HepG2 (cell line): Measurements from ENCODE around the gene ANO2. TPM values are rescaled to one million over a fixed set of nuclear protein-coding genes. Genes with fewer than 3 reads are reported as not detected.

Experiments
- ATAC-seq: fragments of 200-7000 bp; cut with Tn5 transposase; 3 replicates; pipeline ENCODE4 v1.9.1; 2020; ENCODE audit warnings: mild to moderate bottlenecking, moderate library complexity
- BruUV-seq: library from RNA; stranded (reverse); fragments of 400-500 nt; replicated peaks from 2 replicates; lab custom pipeline; 2021; lab: Mats Ljungman, UMichigan
- CTCF ChIA-PET: fragments of 300-600 bp; formaldehyde crosslinking; extraction: SDS; loops from one replicate; lab custom pipeline; 2021; ENCODE audit warnings: low total read pairs, inconsistent platforms, low intra/inter-chr PET ratio; lab: Yijun Ruan, JAX
- POLR2A ChIA-PET: fragments of 350-600 bp; sonication (Branson Sonifier 250); formaldehyde crosslinking; loops from one replicate; lab custom pipeline; 2020; ENCODE audit warnings: antibody characterized with exemption, inconsistent platforms; lab: Yijun Ruan, JAX
- DNase-seq: peaks from one replicate; pipeline ENCODE4 v3.0.0-alpha.2; 2015; ENCODE audit warnings: low spot score
- FAIRE-seq: peaks from 3 replicates; lab custom pipeline; 2011; peaks lifted over from hg19 to GRCh38; lab: Jason Lieb, UNC
- H2AFZ ChIP-seq: one replicate; pipeline ENCODE4 v1.6.1; 2011; ENCODE audit warnings: low read length, inconsistent platforms
- H3K27ac ChIP-seq: fragments of 300-600 bp; 3 replicates; pipeline ENCODE4 v1.8.0; 2011; ENCODE audit warnings: mixed run types, mild to moderate bottlenecking, mixed read lengths, low read length, inconsistent platforms; ENCODE audit not compliant: insufficient read depth; ENCODE audit errors: extremely low read length
- H3K27me3 ChIP-seq, 2 experiments: fragments of 200-600 bp in 1 of 2; 2 replicates in 1 of 2; 3 replicates in 1 of 2; pipeline versions ENCODE4 v1.6.0 to v1.8.0; 2011; ENCODE audit warnings: low read length in 2 of 2, mild to moderate bottlenecking in 2 of 2, moderate library complexity in 2 of 2, inconsistent platforms in 1 of 2; ENCODE audit not compliant: insufficient read depth in 2 of 2, control insufficient read depth in 1 of 2
- H3K36me3 ChIP-seq, 2 experiments: fragments of 200-600 bp in 1 of 2; replicated peaks in 1 of 2; 2 replicates in 1 of 2; 3 replicates in 1 of 2; pipeline versions ENCODE4 v1.5.1 to v1.8.0; 2011; ENCODE audit warnings: low read length in 2 of 2, inconsistent platforms in 1 of 2; ENCODE audit not compliant: insufficient read depth in 2 of 2, control insufficient read depth in 1 of 2
- H3K4me1 ChIP-seq: 2 replicates; pipeline ENCODE4 v1.5.1; 2012; ENCODE audit warnings: low read length, inconsistent platforms; ENCODE audit not compliant: insufficient read depth
- H3K4me2 ChIP-seq: 2 replicates; pipeline ENCODE4 v1.6.0; 2011; ENCODE audit warnings: low read depth, low read length, inconsistent platforms
- H3K4me3 ChIP-seq, 3 experiments: fragments of 200-600 bp in 1 of 3; sonication (generic), shearing (Covaris generic) in 1 of 3; replicated peaks in 1 of 3; 2 replicates each; pipeline ENCODE4 v1.5.1; 2011 to 2016; ENCODE audit warnings: low read length in 3 of 3, inconsistent platforms in 2 of 3, low read depth in 2 of 3, mild to moderate bottlenecking in 2 of 3, control low read depth in 1 of 3, mixed read lengths in 1 of 3; ENCODE audit not compliant: insufficient read depth in 1 of 3
- H3K79me2 ChIP-seq: one replicate; pipeline ENCODE4 v1.6.1; 2011; ENCODE audit warnings: low read length, inconsistent platforms; ENCODE audit not compliant: insufficient read depth
- H3K9ac ChIP-seq: 2 replicates; pipeline ENCODE4 v1.6.0; 2011; ENCODE audit warnings: mild to moderate bottlenecking, low read depth, low read length, inconsistent platforms; ENCODE audit not compliant: insufficient read depth
- H3K9me3 ChIP-seq: 2 replicates; pipeline ENCODE4 v1.5.1; 2012; ENCODE audit warnings: mild to moderate bottlenecking, low read length
- H4K20me1 ChIP-seq: 2 replicates; pipeline ENCODE4 v1.6.0; 2011; ENCODE audit warnings: inconsistent platforms, mild to moderate bottlenecking, low read length, moderate library complexity; ENCODE audit not compliant: insufficient read depth
- ARNT ChIP-seq: fragments of 450-650 bp; IDR thresholded peaks from 2 replicates; pipeline ENCODE4 v1.6.1; 2017
- CCAR2 ChIP-seq: fragments of 200-400 bp; formaldehyde crosslinking; optimal IDR thresholded peaks from 2 replicates; pipeline ENCODE3; 2018; ENCODE audit warnings: low read depth, mild to moderate bottlenecking, low read length, moderate library complexity
- CENPX ChIP-seq: sonication (generic); formaldehyde crosslinking; IDR thresholded peaks from 2 replicates; pipeline ENCODE4 v1.9.0; 2021; ENCODE audit warnings: mild to moderate bottlenecking, missing genetic modification reagents, moderate library complexity
- IRX3 ChIP-seq: sonication (generic); formaldehyde crosslinking; IDR thresholded peaks from 2 replicates; pipeline ENCODE4 v1.8.1; 2023; ENCODE audit warnings: mild to moderate bottlenecking, low read depth, missing genetic modification reagents, borderline replicate concordance
- SETDB1 ChIP-seq: sonication (generic); formaldehyde crosslinking; IDR thresholded peaks from 2 replicates; pipeline ENCODE4 v1.5.1; 2020; ENCODE audit warnings: missing genetic modification reagents, mild to moderate bottlenecking, borderline replicate concordance
- STAG1 ChIP-seq: sonication (generic); formaldehyde crosslinking; IDR thresholded peaks from 2 replicates; pipeline ENCODE4 v1.4.0; 2020; ENCODE audit warnings: missing genetic modification reagents
- ZBTB38 ChIP-seq: sonication (generic); formaldehyde crosslinking; IDR thresholded peaks from 2 replicates; pipeline ENCODE4 v1.5.1; 2020; ENCODE audit warnings: mild to moderate bottlenecking, missing genetic modification reagents
- ZNF598 ChIP-seq: sonication (generic); formaldehyde crosslinking; IDR thresholded peaks from 2 replicates; pipeline ENCODE4 v1.5.1; 2020; ENCODE audit warnings: mild to moderate bottlenecking, missing genetic modification reagents, borderline replicate concordance
- WGBS: methylation state at CpG from one replicate; pipeline ENCODE4 v1.1.6; 2017; ENCODE audit warnings: low lambda C conversion rate; 5-methylcytosine and 5-hydroxymethylcytosine counted together
- in situ Hi-C: cut with HindIII; loops from 2 replicates; pipeline ENCODE4 v1.10.0; 2017; ENCODE audit warnings: low pct_unique_long_range_greater_than_20kb; ENCODE audit not compliant: extremely low pct_ligation_motif_present
- intact Hi-C: fragments of 100-400 bp; cut with micrococcal nuclease; formaldehyde crosslinking; loops from one replicate; pipeline ENCODE4 v1.10.0; 2022; ENCODE audit not compliant: unreplicated experiment
- polyA plus RNA-seq, 8 experiments: library from polyadenylated mRNA; depleted of rRNA in 3 of 8; stranded (reverse) in 7 of 8; unstranded in 1 of 8; fragments of >200 nt; fragmentation: Illumina TruSeq in 4 of 8; extraction: Trizol in 4 of 8; gene quantifications; 2 replicates each; pipeline versions ENCODE4 v1.2.1 to v1.2.3, GENCODE V29; 2011 to 2016; ENCODE audit warnings: low read depth in 4 of 8, missing spikeins in 1 of 8, mixed read lengths in 1 of 8; ENCODE audit not compliant: insufficient read depth in 1 of 8
- total RNA-seq, 5 experiments: library from RNA; depleted of rRNA; stranded (reverse); fragments of >200 nt; fragmentation: Illumina TruSeq; extraction: Trizol; gene quantifications; 2 replicates each; pipeline ENCODE4 v1.2.3, GENCODE V29; 2016; ENCODE audit warnings: low read depth in 1 of 5
- TF ChIP-seq, protein P1 (sequence below): sonication (generic); formaldehyde crosslinking; IDR thresholded peaks from 2 replicates; pipeline ENCODE4 v1.8.0; 2022; ENCODE audit warnings: missing genetic modification reagents, mild to moderate bottlenecking, inconsistent platforms, borderline replicate concordance
- TF ChIP-seq, protein P2 (sequence below): sonication (generic); formaldehyde crosslinking; IDR thresholded peaks from 2 replicates; pipeline ENCODE4 v1.8.1; 2023; ENCODE audit warnings: missing genetic modification reagents, inconsistent platforms, borderline replicate concordance
- TF ChIP-seq, protein P3 (sequence below): sonication (generic); formaldehyde crosslinking; IDR thresholded peaks from 2 replicates; pipeline ENCODE4 v1.8.1; 2023; ENCODE audit warnings: mild to moderate bottlenecking, missing genetic modification reagents
- TF ChIP-seq, protein P4 (sequence below): sonication (generic); formaldehyde crosslinking; IDR thresholded peaks from 2 replicates; pipeline ENCODE4 v1.5.0; 2020; ENCODE audit warnings: mild to moderate bottlenecking, missing genetic modification reagents, borderline replicate concordance

Gene ANO2
- total and polyA plus RNA-seq, 2 of the 13 experiments (the other 11 are each of a cell fraction or from before 2014, with no cell fraction given) = 0.18 TPM; not detected in 1

- POLR2A ChIA-PET = no interaction called here
- TF ChIP-seq, protein P1, sequence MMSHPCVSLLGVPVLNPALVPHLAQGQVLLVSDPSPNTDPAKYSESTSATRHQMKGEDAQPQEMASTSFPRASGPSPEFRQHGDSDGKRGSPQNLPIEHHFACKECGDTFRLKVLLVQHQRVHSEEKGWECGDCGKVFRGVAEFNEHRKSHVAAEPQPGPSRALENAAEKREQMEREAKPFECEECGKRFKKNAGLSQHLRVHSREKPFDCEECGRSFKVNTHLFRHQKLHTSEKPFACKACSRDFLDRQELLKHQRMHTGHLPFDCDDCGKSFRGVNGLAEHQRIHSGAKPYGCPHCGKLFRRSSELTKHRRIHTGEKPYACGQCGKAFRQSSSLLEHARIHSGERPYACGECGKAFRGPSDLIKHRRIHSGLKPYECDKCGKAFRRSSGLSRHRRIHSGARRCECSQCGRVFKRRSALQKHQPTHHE (CRISPR knock-in tag) = no peak
- TF ChIP-seq CENPX (no peak), STAG1 (CRISPR knock-in tag) (no peak), ARNT (no peak), ZBTB38 (CRISPR knock-in tag) (no peak), ZNF598 (no peak), IRX3 (CRISPR knock-in tag) (no peak), CCAR2 (no peak), SETDB1 (no peak)
- TF ChIP-seq, protein P2, sequence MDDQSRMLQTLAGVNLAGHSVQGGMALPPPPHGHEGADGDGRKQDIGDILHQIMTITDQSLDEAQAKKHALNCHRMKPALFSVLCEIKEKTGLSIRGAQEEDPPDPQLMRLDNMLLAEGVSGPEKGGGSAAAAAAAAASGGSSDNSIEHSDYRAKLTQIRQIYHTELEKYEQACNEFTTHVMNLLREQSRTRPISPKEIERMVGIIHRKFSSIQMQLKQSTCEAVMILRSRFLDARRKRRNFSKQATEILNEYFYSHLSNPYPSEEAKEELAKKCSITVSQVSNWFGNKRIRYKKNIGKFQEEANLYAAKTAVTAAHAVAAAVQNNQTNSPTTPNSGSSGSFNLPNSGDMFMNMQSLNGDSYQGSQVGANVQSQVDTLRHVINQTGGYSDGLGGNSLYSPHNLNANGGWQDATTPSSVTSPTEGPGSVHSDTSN (CRISPR knock-in tag) = no peak
- TF ChIP-seq, protein P3, sequence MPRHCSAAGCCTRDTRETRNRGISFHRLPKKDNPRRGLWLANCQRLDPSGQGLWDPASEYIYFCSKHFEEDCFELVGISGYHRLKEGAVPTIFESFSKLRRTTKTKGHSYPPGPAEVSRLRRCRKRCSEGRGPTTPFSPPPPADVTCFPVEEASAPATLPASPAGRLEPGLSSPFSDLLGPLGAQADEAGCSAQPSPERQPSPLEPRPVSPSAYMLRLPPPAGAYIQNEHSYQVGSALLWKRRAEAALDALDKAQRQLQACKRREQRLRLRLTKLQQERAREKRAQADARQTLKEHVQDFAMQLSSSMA (CRISPR knock-in tag) = no peak
- TF ChIP-seq, protein P4, sequence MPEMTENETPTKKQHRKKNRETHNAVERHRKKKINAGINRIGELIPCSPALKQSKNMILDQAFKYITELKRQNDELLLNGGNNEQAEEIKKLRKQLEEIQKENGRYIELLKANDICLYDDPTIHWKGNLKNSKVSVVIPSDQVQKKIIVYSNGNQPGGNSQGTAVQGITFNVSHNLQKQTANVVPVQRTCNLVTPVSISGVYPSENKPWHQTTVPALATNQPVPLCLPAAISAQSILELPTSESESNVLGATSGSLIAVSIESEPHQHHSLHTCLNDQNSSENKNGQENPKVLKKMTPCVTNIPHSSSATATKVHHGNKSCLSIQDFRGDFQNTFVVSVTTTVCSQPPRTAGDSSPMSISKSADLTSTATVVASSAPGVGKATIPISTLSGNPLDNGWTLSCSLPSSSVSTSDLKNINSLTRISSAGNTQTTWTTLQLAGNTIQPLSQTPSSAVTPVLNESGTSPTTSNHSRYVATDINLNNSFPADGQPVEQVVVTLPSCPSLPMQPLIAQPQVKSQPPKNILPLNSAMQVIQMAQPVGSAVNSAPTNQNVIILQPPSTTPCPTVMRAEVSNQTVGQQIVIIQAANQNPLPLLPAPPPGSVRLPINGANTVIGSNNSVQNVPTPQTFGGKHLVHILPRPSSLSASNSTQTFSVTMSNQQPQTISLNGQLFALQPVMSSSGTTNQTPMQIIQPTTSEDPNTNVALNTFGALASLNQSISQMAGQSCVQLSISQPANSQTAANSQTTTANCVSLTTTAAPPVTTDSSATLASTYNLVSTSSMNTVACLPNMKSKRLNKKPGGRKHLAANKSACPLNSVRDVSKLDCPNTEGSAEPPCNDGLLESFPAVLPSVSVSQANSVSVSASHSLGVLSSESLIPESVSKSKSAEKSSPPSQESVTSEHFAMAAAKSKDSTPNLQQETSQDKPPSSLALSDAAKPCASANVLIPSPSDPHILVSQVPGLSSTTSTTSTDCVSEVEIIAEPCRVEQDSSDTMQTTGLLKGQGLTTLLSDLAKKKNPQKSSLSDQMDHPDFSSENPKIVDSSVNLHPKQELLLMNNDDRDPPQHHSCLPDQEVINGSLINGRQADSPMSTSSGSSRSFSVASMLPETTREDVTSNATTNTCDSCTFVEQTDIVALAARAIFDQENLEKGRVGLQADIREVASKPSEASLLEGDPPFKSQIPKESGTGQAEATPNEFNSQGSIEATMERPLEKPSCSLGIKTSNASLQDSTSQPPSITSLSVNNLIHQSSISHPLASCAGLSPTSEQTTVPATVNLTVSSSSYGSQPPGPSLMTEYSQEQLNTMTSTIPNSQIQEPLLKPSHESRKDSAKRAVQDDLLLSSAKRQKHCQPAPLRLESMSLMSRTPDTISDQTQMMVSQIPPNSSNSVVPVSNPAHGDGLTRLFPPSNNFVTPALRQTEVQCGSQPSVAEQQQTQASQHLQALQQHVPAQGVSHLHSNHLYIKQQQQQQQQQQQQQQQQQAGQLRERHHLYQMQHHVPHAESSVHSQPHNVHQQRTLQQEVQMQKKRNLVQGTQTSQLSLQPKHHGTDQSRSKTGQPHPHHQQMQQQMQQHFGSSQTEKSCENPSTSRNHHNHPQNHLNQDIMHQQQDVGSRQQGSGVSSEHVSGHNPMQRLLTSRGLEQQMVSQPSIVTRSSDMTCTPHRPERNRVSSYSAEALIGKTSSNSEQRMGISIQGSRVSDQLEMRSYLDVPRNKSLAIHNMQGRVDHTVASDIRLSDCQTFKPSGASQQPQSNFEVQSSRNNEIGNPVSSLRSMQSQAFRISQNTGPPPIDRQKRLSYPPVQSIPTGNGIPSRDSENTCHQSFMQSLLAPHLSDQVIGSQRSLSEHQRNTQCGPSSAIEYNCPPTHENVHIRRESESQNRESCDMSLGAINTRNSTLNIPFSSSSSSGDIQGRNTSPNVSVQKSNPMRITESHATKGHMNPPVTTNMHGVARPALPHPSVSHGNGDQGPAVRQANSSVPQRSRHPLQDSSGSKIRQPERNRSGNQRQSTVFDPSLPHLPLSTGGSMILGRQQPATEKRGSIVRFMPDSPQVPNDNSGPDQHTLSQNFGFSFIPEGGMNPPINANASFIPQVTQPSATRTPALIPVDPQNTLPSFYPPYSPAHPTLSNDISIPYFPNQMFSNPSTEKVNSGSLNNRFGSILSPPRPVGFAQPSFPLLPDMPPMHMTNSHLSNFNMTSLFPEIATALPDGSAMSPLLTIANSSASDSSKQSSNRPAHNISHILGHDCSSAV (CRISPR knock-in tag) = no peak
- in situ Hi-C loops = no loop called here
Measured at GRCh38 chr12:5685935-5686334, 259.1 kb downstream of the ANO2 start.

More at GRCh38 chr12:5685935-5686334, 259.1 kb downstream of the ANO2 start:
- Histone ChIP-seq H3K9ac (no peak overlapping the region), H3K9me3 (no peaks in the 10 kb centered on the region), H3K36me3 (no peaks in the 10 kb centered on the region), H3K27ac (no peak overlapping the region), H3K4me3 (no peak overlapping the region), H3K4me1 (no peaks in the 10 kb centered on the region), H3K27me3 (peaks cover 0 to 2% of the 10 kb centered on the region in 2 experiments; a peak in 2 of 5 replicates), H4K20me1 (no peaks in the 10 kb centered on the region), H3K4me2 (no peak overlapping the region), H2AFZ (no peak overlapping the region), H3K79me2 (no peaks in the 10 kb centered on the region)
- intact Hi-C loops = no loop called here
- CTCF ChIA-PET = no interaction called here
- DNase-seq (no peak), FAIRE-seq (no peak), ATAC-seq (no peak)
- no CpG with 5 or more reads among the region's 3 CpGs for WGBS
- no TSS peak for BruUV-seq
